ENCODE measurements around the gene RASEF. TPM values are rescaled to one million over a fixed set of nuclear protein-coding genes. Genes with fewer than 3 reads are reported as not detected.

RASEF gene
- total and polyA plus RNA-seq, 10 of the 15 experiments (the other 5 are each of a cell fraction or from before 2014, with no cell fraction given), result under 0.01 to 0.04 (median 0.01) TPM; not detected in 7

- FAIRE-seq, result no peak
- H3K4me2 ChIP-seq (ENCODE audit: control insufficient read depth, insufficient read depth), result no peak overlapping the region
- no peak overlapping the region for H3K4me3 ChIP-seq
- H2AFZ ChIP-seq (ENCODE audit: control insufficient read depth, low read depth, low read length), result no peak overlapping the region
- ChIA-PET RAD21 (ENCODE audit: unreplicated experiment) (no interaction called here), SMC1A (ENCODE audit: uncharacterized antibody, unreplicated experiment) (no interaction called here), CTCF (no interaction called here), POLR2A (no interaction called here)
- 0% methylated on average over 1 of the region's 1 CpG for WGBS (ENCODE audit: insufficient coverage, insufficient replicate concordance, low lambda C conversion rate, missing lambda C conversion rate)
- H3K79me2 ChIP-seq (ENCODE audit: control insufficient read depth, insufficient read depth, low read length), result no peaks in the 10 kb centered on the region
- H3K27me3 ChIP-seq (replicated peaks in 1 of 2; ENCODE audit: control insufficient read depth in 2 of 2, insufficient read depth in 2 of 2, low read length in 1 of 2), result no peaks in the 10 kb centered on the region
- intact Hi-C loops (cut with micrococcal nuclease; ENCODE audit: unreplicated experiment) (no loop called here), in situ Hi-C loops (cut with MboI) (no loop called here)
- no peak overlapping the region for H3K27ac ChIP-seq (ENCODE audit: control insufficient read depth, insufficient read depth)
- H4K20me1 ChIP-seq (ENCODE audit: control insufficient read depth, insufficient read depth), result no peaks in the 10 kb centered on the region
- DNase-seq (ENCODE audit: low read depth, low spot score), result no peak
- H3K36me3 ChIP-seq (ENCODE audit: control insufficient read depth in 2 of 2, insufficient read depth in 2 of 2, low read length in 1 of 2), result no peaks in the 10 kb centered on the region
- H3K9me3 ChIP-seq (replicated peaks; ENCODE audit: control insufficient read depth, insufficient read depth, low read length), result no peaks in the 10 kb centered on the region
- no peak for ATAC-seq
- H3K4me1 ChIP-seq (ENCODE audit: control insufficient read depth, insufficient read depth, low read length), result no peaks in the 10 kb centered on the region
- no TSS peak for BruUV-seq (replicated peaks)
- H3K9ac ChIP-seq (ENCODE audit: control insufficient read depth, insufficient read depth, low read length), result no peak overlapping the region
- TF ChIP-seq ZBTB40 (IDR thresholded peaks at IDR 0.05; ENCODE audit: borderline replicate concordance) (no peak), SUZ12 (IDR thresholded peaks at IDR 0.05; ENCODE audit: unreplicated experiment) (no peak), ZNF274 (IDR thresholded peaks at IDR 0.05; ENCODE audit: insufficient read depth, insufficient read length) (no peak), ATF7 (IDR thresholded peaks at IDR 0.05; ENCODE audit: low read depth) (no peak), TARDBP (IDR thresholded peaks at IDR 0.05; ENCODE audit: borderline replicate concordance) (no peak), E2F8 (IDR thresholded peaks at IDR 0.05; ENCODE audit: low read depth, partially characterized antibody) (no peak), SKIL (IDR thresholded peaks at IDR 0.05; ENCODE audit: low read depth, poor library complexity, severe bottlenecking) (no peak), TCF7 (IDR thresholded peaks at IDR 0.05; ENCODE audit: borderline replicate concordance) (no peak), WRNIP1 (IDR thresholded peaks at IDR 0.05; ENCODE audit: borderline replicate concordance, low read depth, low read length) (no peak), ASH2L (IDR thresholded peaks at IDR 0.05; ENCODE audit: borderline replicate concordance, low read depth) (no peak), POLR2A (IDR thresholded peaks at IDR 0.05; ENCODE audit: low read depth, low read length) (no peak), SP1 (IDR thresholded peaks at IDR 0.05; ENCODE audit: low read depth, low read length) (no peak), RELB (IDR thresholded peaks at IDR 0.05; ENCODE audit: low read depth) (no peak), HDAC6 (IDR thresholded peaks at IDR 0.05; ENCODE audit: unreplicated experiment) (no peak)
These were observed 21.2 kb downstream of the RASEF start for GRCh38 chr9:83041771-83042170.
